HCT116 (cell line): ENCODE data around the gene DPP6. TPM values are rescaled to one million over a fixed set of nuclear protein-coding genes. Genes with fewer than 3 reads are reported as not detected.

Experiments used
- ATAC-seq: fragments of 200-7000 bp; cut with Tn5 transposase; 2 replicates; pipeline ENCODE4 v1.9.1; 2020; ENCODE audit warnings: mild to moderate bottlenecking, moderate library complexity
- BruUV-seq: library from RNA; stranded (reverse); fragments of 400-500 nt; replicated peaks from 2 replicates; lab custom pipeline; 2021; lab: Mats Ljungman, UMichigan
- CTCF ChIA-PET: fragments of 300-600 bp; sonication (Branson Sonifier 250); formaldehyde crosslinking; loops from one replicate; lab custom pipeline; 2021; ENCODE audit warnings: antibody characterized with exemption; lab: Charles Lee
- POLR2A ChIA-PET: fragments of 300-600, 350-600 bp; sonication (Branson Sonifier 250); formaldehyde crosslinking; loops from one replicate; lab custom pipeline; 2021; ENCODE audit warnings: antibody characterized with exemption; lab: Charles Lee
- RAD21 ChIA-PET, 2 experiments: fragments of 300-600 bp; sonication (Branson Sonifier 250); formaldehyde crosslinking; loops; one replicate each; lab custom pipeline; 2023; ENCODE audit warnings: low total read pairs in 2 of 2; ENCODE audit not compliant: uncharacterized antibody in 2 of 2, unreplicated experiment in 2 of 2, low non-redundant PET in 1 of 2; lab: Charles Lee
- DNase-seq: peaks from one replicate; pipeline ENCODE4 v3.0.0-alpha.2; 2010; ENCODE audit warnings: low read depth, low spot score
- H2AFZ ChIP-seq: fragments of 200-600 bp; shearing (Covaris generic), sonication (generic); 2 replicates; pipeline ENCODE4 v1.6.1; 2017; ENCODE audit warnings: low read depth, mixed run types, mixed read lengths, antibody characterized with exemption, low read length; ENCODE audit not compliant: poor library complexity, severe bottlenecking
- H3K27ac ChIP-seq: 2 replicates; pipeline ENCODE4 v1.5.1; 2012; ENCODE audit warnings: low read depth, low read length
- H3K27me3 ChIP-seq: fragments of 200-600 bp; sonication (generic); 2 replicates; pipeline ENCODE4 v1.6.1; 2016; ENCODE audit warnings: mixed run types, low read length, mixed read lengths; ENCODE audit not compliant: insufficient read depth
- H3K36me3 ChIP-seq, 2 experiments: fragments of 200-500 bp in 1 of 2; fragments of 200-600 bp in 1 of 2; sonication (Bioruptor generic) in 1 of 2; sonication (generic) in 1 of 2; 2 replicates each; pipeline versions ENCODE4 v1.5.1 to v1.6.1; 2014 to 2016; ENCODE audit warnings: low read length in 2 of 2, inconsistent platforms in 1 of 2, mixed read lengths in 1 of 2, mixed run types in 1 of 2; ENCODE audit not compliant: insufficient read depth in 2 of 2, control insufficient read depth in 1 of 2
- H3K4me1 ChIP-seq, 2 experiments: fragments of 200-600 bp in 1 of 2; sonication (generic) in 1 of 2; 2 replicates each; pipeline versions ENCODE4 v1.5.1 to v1.6.1; 2012 to 2017; ENCODE audit warnings: low read length in 2 of 2, inconsistent platforms in 1 of 2, mild to moderate bottlenecking in 1 of 2, mixed read lengths in 1 of 2, mixed run types in 1 of 2, moderate library complexity in 1 of 2; ENCODE audit not compliant: insufficient read depth in 2 of 2, control insufficient read depth in 1 of 2
- H3K4me2 ChIP-seq: fragments of 200-600 bp; sonication (generic); 2 replicates; pipeline ENCODE4 v1.6.1; 2017; ENCODE audit warnings: mixed run types, low read length, mixed read lengths
- H3K4me3 ChIP-seq, 2 experiments: fragments of 200-600 bp in 1 of 2; sonication (generic) in 1 of 2; replicated peaks in 1 of 2; 2 replicates each; pipeline ENCODE4 v1.5.1; 2011 to 2016; ENCODE audit warnings: low read length in 2 of 2, control low read depth in 1 of 2, low read depth in 1 of 2, mild to moderate bottlenecking in 1 of 2, mixed read lengths in 1 of 2, mixed run types in 1 of 2
- H3K79me2 ChIP-seq: fragments of 200-600 bp; sonication (generic); 2 replicates; pipeline ENCODE4 v1.6.1; 2017; ENCODE audit warnings: mild to moderate bottlenecking, mixed run types, low read length, moderate library complexity, mixed read lengths; ENCODE audit not compliant: insufficient read depth
- H3K9ac ChIP-seq: fragments of 200-600 bp; sonication (generic); 2 replicates; pipeline ENCODE4 v1.6.1; 2016; ENCODE audit warnings: low read length, mixed read lengths
- H3K9me2 ChIP-seq: fragments of 200-600 bp; sonication (generic), shearing (Covaris generic); 2 replicates; pipeline ENCODE4 v1.6.1; 2017; ENCODE audit warnings: mixed run types, mild to moderate bottlenecking, moderate library complexity; ENCODE audit not compliant: insufficient read depth
- H3K9me3 ChIP-seq, 2 experiments: fragments of 200-500 bp in 1 of 2; fragments of 200-600 bp in 1 of 2; sonication (Bioruptor generic) in 1 of 2; sonication (generic) in 1 of 2; 2 replicates each; pipeline ENCODE4 v1.6.1; 2014 to 2017; ENCODE audit warnings: low read length in 2 of 2, mixed read lengths in 2 of 2, inconsistent platforms in 1 of 2, low read depth in 1 of 2, mild to moderate bottlenecking in 1 of 2, mixed run types in 1 of 2, moderate library complexity in 1 of 2; ENCODE audit not compliant: control insufficient read depth in 1 of 2, insufficient read depth in 1 of 2
- H4K20me1 ChIP-seq: fragments of 200-600 bp; sonication (generic), shearing (Covaris generic); 2 replicates; pipeline ENCODE4 v1.6.1; 2017; ENCODE audit warnings: mixed run types, mild to moderate bottlenecking, moderate library complexity; ENCODE audit not compliant: insufficient read depth
- ATF3 ChIP-seq: IDR thresholded peaks from 2 replicates; pipeline ENCODE4 v1.6.1; 2012
- CBX3 ChIP-seq: IDR thresholded peaks from 2 replicates; pipeline ENCODE4 v1.6.1; 2012; ENCODE audit warnings: low read depth
- EZH2 ChIP-seq: fragments of 200-600 bp; sonication (generic); IDR thresholded peaks from 2 replicates; pipeline ENCODE4 v1.6.1; 2017; ENCODE audit warnings: antibody characterized with exemption, mixed run types
- FOSL1 ChIP-seq: IDR thresholded peaks from 2 replicates; pipeline ENCODE4 v1.6.1; 2012; ENCODE audit warnings: low read depth
- MAX ChIP-seq: IDR thresholded peaks from 2 replicates; pipeline ENCODE4 v1.6.1; 2012
- POLR2AphosphoS5 ChIP-seq: IDR thresholded peaks from 2 replicates; pipeline ENCODE4 v1.6.1; 2011; ENCODE audit warnings: mild to moderate bottlenecking, low read depth, low read length, moderate library complexity
- REST ChIP-seq: IDR thresholded peaks from 2 replicates; pipeline ENCODE4 v1.6.1; 2012; ENCODE audit warnings: low read depth
- SP1 ChIP-seq: IDR thresholded peaks from 2 replicates; pipeline ENCODE4 v1.6.1; 2012; ENCODE audit warnings: low read depth
- YY1 ChIP-seq: IDR thresholded peaks from 2 replicates; pipeline ENCODE4 v1.6.1; 2011; ENCODE audit warnings: low read length, low read depth, moderate library complexity, mild to moderate bottlenecking; ENCODE audit not compliant: insufficient replicate concordance; ENCODE audit errors: extremely low read depth
- ZNF274 ChIP-seq: fragments of 200-500 bp; sonication (Bioruptor generic); IDR thresholded peaks from 2 replicates; pipeline ENCODE4 v1.6.1; 2014; ENCODE audit warnings: mild to moderate bottlenecking, low read depth, low read length, inconsistent platforms
- intact Hi-C: fragments of 100-400 bp; cut with micrococcal nuclease; formaldehyde crosslinking; loops from 2 replicates; pipeline ENCODE4 v1.10.0; 2022
- total RNA-seq: library from RNA; stranded (reverse); gene quantifications from one replicate; pipeline ENCODE4 v1.2.1, GENCODE V29; 2021; ENCODE audit not compliant: unreplicated experiment

DPP6 gene
- total RNA-seq, 1 experiment from 2014 or later = not detected

GRCh38 chr7:154769527-154769926 lies 717.3 kb downstream of the DPP6 start:
- ChIA-PET POLR2A (no interaction called here), RAD21 (no interaction called here), CTCF (no interaction called here)
- TF ChIP-seq CBX3 (no peak), YY1 (no peak), SP1 (no peak), ZNF274 (no peak), EZH2 (no peak), MAX (no peak), REST (no peak), FOSL1 (no peak), ATF3 (no peak), POLR2AphosphoS5 (no peak)
- Histone ChIP-seq H3K4me2 (no peak overlapping the region), H3K4me3 (no peak overlapping the region), H3K79me2 (no peaks in the 10 kb centered on the region), H2AFZ (no peak overlapping the region), H3K9me3 (no peaks in the 10 kb centered on the region), H3K9ac (no peak overlapping the region), H3K27ac (no peak overlapping the region), H4K20me1 (no peaks in the 10 kb centered on the region), H3K27me3 (no peaks in the 10 kb centered on the region), H3K36me3 (no peaks in the 10 kb centered on the region), H3K9me2 (no peaks in the 10 kb centered on the region), H3K4me1 (no peaks in the 10 kb centered on the region; a peak in 1 of 4 replicates)
- ATAC-seq = no peak
- no peak for DNase-seq
- intact Hi-C loops = no loop called here
- no TSS peak for BruUV-seq
